Stimulated activated CD8-positive, alpha-beta memory T cell treated with anti-CD3 and anti-CD28 coated beads, Interleukin-12 subunit alpha, Interleukin-12 subunit beta, amount 100 ng/mL, for 1 hour (primary cell): ENCODE measurements around the gene CRTC1.

Experiments
- DNase-seq: peaks from one replicate; pipeline ENCODE4 v3.0.0-alpha.2; 2020; ENCODE audit warnings: low read depth

The CRTC1 gene

DNA sequence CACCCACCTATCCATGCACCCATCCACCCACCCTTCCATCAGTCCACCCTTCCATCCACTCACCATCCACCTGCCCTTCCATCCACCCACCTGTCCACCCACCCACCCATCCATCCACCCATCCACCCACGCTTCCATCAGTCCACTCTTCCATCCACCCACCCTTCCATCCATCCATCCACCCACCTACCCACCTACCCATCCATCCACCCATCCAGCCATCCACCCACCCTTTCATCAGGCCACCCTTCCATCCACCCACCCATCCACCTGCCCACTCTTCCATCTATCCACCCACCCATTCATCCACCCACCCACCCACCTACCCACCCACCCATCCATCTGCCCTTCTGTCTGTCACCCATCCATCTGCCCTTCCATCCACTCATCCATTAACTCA lies 29.6 kb upstream of the CRTC1 start:
- no peak for DNase-seq

DNA sequence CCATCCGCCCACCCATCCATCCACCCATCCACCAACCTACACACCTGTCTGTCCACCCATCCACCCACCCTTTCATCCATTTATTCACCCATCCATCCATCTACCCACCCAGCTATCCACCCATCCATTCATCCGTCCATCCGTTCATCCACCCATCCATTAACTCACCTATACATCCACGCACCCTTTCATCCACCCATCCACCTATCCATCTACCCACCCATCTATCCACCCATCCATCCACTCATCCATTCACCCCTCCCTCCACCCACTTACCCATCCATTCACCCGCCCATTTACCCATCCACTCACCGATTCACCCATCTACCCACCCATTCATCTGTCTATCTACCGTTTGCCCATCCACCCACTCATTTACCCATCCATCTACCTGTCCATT lies 29.0 kb upstream of the CRTC1 start:
- no peak for DNase-seq

DNA sequence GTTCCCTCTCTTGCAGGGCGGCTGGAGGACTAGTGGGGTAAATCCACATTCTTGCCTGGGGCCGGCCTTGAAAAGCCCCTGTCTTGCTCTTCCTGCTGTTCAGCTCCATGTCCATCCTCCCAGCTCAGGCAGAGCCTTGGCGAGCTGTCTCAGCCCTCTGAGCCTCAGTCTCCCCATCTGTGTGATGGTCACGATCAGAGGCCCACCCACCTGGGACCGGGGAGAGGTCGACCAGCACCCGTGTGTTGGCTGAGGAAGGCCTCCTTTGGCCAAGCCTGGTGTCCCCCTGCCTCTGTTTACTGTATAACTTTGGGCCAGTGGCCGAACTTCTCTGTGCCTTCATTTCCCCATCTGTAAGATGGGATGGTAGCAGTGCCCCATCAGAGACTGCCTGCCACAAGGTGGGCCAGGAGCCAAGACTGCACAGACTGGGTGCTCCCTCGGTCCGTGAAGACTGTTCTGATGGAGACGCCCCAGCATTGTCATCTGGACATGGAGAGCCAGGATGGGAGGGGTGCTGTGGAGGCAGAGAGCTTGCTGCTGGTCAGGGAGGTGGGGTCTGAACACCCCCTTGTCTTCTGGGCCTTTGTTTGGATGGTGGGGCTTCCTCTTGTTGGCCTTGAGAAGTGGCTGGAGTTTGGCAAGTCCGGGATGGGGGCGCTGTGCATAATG lies 28.2 kb upstream of the CRTC1 start:
- DNase-seq: no peak

DNA sequence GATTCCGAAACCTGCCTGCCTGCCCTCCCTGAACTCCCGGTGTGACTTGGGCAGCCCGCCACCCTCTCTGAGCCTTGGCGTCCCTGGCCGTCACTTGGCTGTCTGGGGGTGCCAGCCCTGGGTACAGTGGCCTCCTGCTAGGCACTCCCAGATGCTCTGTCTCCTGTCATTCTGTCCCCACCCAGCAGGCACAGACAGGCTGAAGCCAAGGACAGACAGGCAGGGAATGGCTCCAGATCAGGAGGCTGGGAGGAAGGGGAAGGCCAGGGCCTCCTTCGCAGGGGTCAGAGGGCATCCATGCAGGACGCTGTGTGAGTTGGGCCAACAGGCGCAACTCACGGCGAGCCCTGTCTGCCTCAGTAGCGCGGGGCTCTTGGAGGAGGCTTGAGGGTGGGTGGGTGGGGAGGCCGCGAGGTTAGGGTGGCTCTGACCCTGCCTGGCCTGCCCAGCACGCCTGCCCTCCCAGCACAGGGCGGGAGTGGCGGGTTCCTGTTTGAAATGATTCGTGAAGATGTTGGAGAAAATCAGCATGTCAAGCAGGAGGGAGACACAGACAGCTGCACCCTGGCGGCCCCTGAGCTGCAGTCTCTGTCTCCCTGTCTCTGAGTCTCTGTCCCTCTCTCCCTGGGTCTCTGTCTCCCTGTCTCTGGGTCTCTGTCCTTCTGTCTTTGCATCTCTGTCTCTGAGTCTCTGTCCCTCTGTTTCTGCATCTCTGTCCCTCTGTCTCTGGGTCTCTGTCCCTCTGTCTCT lies 27.0 kb upstream of the CRTC1 start:
- DNase-seq: no peak

DNA sequence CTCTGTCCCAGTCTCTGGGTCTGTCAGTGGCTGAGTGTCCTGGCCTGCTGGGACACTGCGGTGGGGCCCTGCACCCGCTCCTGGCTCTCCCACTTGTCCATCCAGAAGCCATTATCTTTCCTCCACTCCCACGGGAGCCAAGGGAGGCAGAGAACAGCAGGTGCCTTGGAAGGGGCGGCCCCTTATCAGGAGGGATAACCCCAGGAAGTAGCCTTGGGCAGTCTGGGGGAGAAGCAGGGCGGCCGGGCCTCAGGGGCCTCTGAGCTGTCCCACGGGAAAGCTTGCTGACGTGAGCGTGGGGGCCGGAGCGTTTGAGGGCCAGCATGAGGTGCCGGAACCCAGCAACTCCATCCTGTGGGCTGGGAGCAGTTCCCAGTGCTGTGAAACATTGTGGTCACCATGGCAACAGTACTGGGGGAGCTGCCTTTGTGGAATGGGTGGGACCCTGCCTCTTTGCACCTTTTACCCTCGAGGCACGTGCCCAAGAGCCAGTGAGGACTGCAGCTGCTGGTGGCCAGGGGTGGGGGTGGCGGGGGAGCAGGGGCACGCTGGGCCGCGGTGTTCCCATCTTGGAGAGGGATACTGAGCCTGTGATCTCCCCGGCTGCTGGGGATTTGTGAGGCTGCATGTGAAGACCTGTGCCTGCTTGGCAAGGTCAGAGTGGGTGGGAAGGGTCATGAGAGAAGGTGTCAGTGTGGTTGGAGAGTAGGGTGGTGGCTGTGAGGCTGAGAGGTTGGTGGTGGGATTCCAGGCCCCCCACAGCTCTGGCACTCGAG lies 25.7 kb upstream of the CRTC1 start:
- DNase-seq: no peak

DNA sequence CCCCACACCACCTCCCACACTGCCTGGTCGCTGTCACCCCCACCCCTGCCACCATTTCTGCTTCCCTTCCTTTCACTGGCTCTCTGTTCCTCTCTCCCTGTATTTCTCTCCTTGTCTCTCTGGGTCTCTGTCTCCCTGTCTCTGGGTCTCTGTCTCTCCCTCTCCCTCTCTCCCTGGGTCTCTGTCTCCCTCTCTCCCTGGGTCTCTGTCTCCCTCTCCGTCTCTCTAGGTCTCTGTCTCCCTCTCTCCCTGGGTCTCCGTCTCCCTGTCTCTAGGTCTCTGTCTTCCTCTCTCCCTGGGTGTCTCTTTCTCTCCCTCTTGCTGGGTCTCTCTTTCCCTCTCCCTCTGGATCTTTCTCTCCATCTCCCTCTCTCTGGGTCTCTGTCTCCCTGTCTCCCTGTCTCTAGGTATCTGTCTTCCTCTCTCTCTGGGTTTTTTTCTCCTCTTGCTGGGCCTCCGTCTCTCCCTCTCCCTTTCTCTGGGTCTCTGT lies 25.1 kb upstream of the CRTC1 start:
- no peak for DNase-seq

DNA sequence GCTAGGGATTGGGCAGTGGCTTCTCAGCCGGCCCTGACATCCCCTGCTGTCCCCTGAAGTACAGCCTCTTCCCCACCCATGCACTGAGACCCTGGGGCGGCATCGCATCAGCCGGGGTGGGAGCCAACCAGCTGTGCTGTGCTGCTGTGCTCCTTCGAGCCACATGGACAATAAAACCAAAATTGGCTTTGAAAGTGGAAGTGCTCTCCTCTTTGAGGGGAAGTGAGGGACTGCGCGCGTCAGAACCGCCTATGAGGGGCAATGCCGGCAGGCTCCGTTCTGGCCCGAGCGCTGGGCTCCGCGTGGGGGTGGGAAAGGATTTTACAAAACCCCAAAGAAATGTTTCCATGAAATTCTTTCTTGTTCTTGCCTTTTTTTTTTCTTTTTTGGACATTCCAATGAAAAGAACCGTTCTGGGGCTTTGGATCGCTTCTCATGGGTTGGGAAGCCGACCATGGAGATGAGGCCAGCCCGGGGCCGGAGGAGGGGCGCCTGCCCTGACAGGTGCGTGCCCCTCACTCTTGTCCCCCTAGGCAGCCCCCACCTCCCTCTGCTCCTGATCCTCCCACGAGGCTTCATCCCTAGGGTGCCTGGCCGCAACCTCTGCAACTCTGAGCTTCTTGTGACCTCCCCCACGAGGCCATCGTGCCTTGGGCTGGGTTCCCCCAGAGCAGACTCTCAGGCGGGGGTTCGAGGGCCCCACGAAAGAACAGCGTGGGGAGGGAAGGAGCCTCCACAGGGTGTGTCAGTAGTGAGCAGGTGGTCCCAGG lies 24.0 kb upstream of the CRTC1 start:
- no peak for DNase-seq

DNA sequence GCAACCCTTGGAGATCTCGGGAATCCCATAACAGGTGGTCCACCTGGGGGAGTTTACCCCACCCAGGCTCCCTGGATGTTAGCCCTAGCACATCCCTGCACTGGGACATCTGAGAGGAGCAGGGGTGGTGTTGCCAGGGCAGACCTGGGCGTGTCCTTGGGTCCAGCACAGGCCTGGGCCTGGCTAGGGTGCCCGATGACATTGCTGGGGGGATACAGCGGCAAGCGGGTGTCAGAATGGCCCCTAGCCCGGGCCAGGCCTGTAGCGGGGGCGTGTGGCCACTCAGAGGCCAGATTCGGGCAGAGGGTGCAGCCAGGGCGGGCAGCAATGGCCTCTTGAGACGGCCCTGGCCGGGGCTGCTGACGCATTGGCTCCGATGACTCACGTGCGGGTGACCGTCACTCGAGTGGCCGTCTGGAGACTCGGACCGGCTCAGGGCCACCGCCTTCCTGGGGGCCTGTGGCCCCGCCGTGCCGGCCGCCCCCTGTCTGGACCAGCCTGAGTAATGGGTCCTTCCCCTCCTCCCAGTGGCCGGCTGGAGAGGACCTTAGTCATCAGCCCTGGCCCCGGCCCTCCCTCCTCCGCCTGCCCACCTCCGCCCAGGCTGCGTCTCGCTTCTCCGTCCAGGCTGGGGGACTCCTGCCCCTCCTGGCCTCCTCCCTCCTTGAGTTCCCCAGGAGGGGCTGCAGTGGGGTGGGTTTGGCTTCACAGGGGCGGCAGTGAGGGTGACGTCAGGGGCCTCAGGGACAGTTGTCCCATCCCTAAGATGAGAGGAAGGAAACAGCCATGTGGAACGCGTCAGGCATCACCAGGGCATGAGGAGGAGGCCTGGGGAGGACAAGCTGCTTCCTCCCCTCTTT lies 23.2 kb upstream of the CRTC1 start:
- DNase-seq: no peak

DNA sequence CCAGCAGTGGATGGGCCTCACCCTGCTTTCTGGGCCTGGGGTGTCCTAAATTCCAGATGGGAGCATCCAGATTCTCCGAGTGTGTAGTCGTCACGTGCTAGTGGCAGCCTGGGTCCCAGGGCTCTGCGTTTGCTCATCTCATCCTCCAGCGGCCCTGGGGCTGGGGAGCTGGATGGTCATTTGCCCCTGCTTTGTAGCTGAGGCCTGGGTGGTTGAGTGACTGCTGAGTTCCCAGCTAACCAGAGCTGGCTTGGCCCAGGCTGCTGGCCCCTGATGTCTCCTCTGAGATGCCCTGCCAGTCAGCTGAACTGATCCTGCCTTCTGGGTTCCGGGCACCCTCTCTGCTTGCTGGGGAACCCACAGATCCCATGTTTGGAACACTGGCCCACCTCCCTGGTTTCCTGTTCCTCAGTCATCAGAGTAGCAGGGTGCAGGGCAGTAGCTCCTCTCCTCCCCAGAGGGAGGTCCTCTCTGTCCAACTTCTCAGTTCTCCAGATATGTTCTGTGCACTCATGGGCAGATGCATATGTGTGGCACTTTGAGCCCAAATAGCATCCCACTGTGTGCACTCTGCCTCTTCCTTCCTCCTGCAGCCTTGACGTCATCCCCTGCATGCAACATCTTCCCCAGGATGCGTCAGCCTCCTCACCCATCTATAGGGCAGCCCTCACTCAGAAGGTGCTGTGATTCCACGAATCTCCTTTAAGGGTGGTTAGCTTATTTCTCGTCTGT lies 22.4 kb upstream of the CRTC1 start:
- DNase-seq: no peak

DNA sequence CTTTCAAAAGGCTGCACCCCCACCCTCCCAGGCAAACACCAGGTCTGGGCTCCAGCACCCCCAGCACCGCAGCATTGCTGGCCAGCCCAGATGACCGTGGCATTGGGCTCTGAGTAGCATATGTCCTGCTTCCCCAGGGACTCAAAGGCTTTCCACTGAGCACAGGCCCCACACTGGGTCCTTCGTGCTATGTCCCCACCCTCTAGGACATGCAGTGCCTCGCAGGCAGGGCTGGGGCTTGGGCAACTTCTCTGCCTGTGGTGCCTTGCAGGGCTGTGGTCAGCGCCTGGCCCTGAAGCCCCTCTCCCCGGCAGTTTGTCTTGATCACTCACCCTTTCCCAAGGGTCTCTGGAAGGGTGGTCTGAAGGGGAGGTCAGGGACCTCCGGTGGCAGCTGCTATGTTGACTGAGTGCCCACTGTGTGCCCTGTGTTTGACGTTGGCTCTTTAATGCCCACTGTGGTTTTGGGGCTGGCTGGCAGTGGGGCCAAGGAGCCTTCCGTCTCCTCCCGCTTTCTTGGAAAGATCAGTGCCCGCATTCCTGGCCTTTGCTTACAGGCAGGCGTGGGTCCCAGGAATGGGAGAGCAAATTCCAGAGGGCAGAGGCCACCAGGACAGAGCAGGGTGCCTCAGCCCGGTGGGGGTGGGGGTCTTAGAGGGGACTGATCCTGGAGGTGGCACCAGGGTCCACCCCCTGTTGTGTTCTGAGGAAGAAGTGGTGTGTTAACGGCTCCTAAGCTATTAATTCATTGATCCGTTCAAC lies 20.3 kb upstream of the CRTC1 start:
- no peak for DNase-seq

DNA sequence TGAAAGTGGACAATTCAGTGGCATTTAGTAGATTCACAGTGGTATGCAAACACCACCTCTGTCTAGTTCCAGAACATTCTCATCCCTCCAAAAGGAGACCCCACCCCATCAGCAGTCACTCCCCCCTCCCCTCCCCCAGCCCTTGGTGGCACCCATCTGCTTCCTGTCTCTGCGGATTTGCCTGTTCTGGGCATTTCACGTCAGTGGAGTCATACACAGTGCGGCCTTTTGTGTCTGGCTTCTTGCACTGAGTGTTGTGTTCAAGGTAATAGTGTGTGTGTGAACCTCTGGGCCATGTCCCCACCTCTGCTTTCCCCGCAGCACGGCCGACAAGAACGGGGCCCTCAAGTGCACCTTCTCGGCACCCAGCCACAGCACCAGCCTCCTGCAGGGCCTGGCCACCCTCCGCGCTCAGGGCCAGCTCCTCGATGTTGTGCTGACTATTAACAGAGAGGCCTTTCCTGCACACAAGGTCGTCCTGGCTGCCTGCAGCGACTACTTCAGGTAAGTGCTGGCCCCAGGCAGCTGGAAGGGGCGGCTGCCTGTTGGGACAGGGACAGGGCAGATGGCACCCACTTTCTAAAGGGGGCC lies 19.4 kb upstream of the CRTC1 start:
- no peak for DNase-seq

DNA sequence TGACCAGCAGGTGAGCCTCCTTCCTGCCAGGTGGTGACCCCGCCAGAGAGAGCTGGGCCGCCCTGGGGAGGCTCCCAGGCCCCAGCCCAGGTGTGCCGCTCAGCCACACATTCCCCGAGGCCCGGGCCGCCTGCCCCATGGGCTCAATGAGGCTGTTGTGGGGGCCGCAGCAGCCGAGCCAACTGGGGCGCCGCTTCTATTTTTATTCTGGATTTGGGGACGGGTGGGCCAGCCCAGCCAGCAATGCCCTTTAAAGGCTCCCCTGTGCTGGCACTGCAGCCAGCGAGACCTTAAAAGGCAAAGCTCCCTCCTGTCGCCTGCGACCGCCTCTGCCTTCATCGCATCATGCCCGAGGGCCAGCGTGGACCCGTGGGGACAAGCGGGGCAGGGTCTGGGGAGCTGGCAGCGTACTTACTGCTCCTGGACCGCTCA lies 17.7 kb upstream of the CRTC1 start:
- no peak for DNase-seq

DNA sequence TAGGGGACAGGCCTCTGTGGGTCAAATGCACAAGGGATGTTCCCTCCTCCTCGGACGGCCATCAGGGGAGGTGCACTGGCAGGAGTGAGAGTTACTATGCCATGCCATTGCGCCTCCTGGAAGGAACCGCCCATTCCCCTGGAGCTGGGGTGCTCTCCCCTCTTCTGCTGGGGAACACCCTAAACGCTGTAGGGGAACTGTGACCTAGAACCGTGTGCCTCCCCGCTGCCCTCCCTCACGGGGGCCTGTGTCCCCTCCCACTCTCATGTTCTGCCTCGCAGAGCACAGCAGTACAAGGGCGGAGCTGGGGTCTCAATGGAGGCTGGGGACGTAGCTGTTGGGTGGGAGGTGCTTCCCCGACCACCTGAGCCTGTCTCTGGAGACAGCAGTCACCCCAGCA lies 17.2 kb upstream of the CRTC1 start:
- DNase-seq: no peak

DNA sequence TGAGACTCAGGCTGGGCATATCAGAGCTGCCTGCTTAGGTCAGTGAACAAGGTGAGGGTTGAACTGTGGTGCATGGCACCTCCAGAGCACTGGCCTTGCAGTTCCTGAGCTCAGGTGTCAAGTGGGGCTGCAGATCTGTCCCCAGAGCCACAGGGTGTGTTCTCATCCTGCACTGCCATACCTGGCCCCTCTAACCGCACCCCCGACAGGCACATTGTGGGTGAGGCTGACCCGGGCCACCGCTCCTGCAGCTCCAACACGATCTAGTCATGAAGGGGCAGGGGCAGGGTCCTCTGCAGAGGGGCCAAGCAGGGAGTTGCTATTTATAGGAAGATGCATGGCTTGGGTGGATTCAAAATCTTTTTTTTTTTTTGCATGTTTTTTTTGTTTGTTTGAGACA lies 16.7 kb upstream of the CRTC1 start:
- DNase-seq: no peak

DNA sequence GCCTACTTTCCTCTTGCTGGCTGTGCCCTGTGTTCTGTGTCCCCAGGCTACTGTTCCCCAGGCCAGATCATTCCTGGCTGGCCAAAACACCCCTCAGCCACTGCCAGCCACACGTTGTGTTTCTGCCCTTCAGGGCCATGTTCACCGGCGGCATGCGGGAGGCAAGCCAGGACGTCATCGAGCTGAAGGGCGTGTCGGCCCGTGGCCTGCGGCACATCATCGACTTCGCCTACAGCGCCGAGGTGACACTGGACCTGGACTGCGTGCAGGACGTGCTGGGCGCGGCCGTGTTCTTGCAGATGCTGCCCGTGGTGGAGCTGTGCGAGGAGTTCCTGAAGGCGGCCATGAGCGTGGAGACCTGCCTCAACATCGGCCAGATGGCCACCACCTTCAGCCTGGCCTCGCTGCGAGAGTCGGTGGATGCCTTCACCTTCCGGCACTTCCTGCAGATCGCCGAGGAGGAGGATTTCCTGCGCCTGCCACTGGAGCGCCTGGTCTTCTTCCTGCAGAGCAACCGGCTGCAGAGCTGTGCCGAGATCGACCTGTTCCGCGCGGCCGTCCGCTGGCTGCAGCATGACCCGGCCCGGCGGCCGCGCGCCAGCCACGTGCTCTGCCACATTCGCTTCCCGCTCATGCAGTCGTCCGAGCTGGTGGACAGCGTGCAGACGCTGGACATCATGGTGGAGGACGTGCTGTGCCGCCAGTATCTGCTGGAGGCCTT lies 15.8 kb upstream of the CRTC1 start:
- DNase-seq: no peak

DNA sequence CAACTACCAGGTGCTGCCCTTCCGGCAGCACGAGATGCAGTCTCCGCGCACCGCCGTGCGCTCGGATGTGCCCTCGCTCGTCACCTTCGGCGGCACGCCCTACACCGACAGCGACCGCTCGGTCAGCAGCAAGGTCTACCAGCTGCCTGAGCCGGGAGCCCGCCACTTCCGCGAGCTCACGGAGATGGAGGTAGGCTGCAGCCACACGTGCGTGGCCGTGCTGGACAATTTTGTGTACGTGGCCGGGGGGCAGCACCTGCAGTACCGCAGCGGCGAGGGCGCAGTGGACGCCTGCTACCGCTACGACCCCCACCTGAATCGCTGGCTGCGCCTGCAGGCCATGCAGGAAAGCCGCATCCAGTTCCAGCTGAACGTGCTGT lies 15.2 kb upstream of the CRTC1 start:
- DNase-seq: no peak

DNA sequence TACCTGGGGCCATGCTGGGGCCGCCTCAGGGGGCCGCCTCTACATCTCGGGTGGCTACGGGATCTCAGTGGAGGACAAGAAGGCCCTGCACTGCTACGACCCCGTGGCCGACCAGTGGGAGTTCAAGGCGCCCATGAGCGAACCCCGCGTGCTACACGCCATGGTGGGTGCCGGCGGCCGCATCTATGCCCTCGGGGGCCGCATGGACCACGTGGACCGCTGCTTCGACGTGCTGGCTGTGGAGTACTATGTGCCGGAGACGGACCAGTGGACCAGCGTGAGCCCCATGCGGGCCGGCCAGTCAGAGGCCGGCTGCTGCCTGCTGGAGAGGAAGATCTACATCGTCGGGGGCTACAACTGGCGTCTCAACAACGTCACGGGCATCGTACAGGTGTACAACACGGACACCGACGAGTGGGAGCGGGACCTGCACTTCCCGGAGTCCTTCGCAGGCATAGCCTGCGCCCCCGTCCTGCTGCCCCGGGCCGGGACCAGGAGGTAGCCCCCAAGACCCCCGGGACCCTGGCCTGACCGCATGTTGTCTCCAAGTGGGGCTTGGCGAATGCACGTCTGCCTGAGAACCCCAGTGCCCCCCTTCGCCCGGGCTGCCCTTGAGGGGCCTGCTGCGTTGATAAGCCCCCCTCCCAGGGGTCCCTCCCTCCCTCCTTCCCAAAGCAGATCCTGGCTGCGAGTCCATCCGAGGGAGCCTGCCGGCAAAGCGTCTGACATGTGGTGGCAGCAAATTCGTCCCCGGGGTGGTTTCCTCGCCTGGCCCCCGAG lies 14.5 kb upstream of the CRTC1 start:
- DNase-seq: no peak

DNA sequence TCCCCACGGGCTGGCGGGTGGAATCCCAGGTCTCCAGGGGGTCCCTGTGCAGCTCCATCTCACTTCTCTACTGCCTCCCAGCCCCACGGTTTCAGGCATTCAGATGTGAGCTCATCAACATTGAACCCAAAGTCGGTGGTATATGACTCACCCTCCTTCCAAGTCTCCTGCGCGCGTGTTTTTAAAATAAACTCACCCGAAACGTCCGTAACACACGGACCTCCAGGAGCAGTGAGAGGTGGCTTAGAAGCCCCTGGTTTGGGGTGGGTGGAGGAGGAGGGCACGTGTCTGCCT lies 14.0 kb upstream of the CRTC1 start:
- DNase-seq: no peak
